GM12891 (cell line): ENCODE data around the gene SUPT5H.

Source experiments
- POLR2A ChIP-seq: IDR thresholded peaks from 2 replicates; pipeline ENCODE4 v1.6.1; 2011; ENCODE audit warnings: low read depth, low read length, control low read depth
- POLR2AphosphoS5 ChIP-seq: IDR thresholded peaks from 2 replicates; pipeline ENCODE4 v1.6.1; 2011; ENCODE audit warnings: low read depth, low read length, control low read depth
- POU2F2 ChIP-seq: IDR thresholded peaks from 2 replicates; pipeline ENCODE4 v1.6.1; 2011; ENCODE audit warnings: low read depth, mild to moderate bottlenecking, control low read depth, low read length, moderate library complexity
- SPI1 ChIP-seq: IDR thresholded peaks from 2 replicates; pipeline ENCODE4 v1.6.1; 2011; ENCODE audit warnings: low read depth, low read length, control low read depth
- TAF1 ChIP-seq: IDR thresholded peaks from 2 replicates; pipeline ENCODE4 v1.6.1; 2011; ENCODE audit warnings: low read depth, low read length, control low read depth

DNA sequence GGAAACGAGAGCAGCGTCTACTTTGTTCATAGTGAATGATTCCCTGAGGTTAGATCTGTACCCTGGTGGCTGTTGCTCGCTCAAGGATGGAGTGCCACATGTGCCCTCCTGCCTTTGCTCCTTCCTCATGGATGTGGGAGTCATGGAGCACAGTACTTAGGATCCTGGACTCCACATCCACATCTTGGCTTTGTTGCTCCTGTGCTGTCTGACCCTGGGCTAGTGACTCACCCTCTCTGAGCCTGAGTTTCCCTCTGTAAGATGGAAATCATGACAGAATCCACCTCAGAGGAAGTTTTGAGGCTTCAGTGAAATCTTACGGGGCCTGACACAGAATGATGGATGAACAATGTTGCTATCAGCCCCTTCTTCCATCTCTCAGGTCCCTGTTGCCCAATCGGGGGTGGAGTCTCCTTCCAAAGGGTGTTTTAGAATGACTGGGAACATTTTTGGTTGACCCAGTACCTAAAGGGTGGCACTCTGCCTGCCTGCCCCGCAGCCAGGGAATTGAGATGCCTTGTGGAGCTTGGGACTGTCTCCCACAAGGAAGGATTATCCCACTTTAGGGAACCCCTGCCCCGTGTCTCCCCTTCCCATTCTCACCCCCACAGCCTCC is 25.4 kb downstream of the SUPT5H start:
- no peak for TF ChIP-seq POU2F2
- no peak for TF ChIP-seq POLR2A
- TF ChIP-seq POLR2AphosphoS5, result no peak
- no peak for TF ChIP-seq TAF1
- no peak for TF ChIP-seq SPI1
